IPS DF 6.9 (cell line): Measurements from ENCODE around the gene TBC1D13.
A peak's percentile ranks its signal among the peaks of the same experiment; 100 is the strongest.
"Not testable (repeated sequence)": the region's sequence is repeated elsewhere in the genome, so short reads cannot be mapped to it uniquely, and the experiment has no call there.

Experiments
- DNase-seq: peaks from one replicate; pipeline ENCODE4 v3.0.0-alpha.2; 2013; ENCODE audit warnings: low read depth, low spot score
- H3K27ac ChIP-seq: one replicate; pipeline ENCODE4 v1.5.1; 2013; ENCODE audit warnings: low read length, control low read depth
- H3K27me3 ChIP-seq: 2 replicates; pipeline ENCODE4 v1.6.1; 2013; ENCODE audit warnings: mild to moderate bottlenecking, low read length; ENCODE audit not compliant: control insufficient read depth, insufficient read depth
- H3K36me3 ChIP-seq: 2 replicates; pipeline ENCODE4 v1.6.1; 2013; ENCODE audit warnings: low read length; ENCODE audit not compliant: control insufficient read depth, insufficient read depth
- H3K4me1 ChIP-seq: 2 replicates; pipeline ENCODE4 v1.6.1; 2013; ENCODE audit warnings: low read length; ENCODE audit not compliant: control insufficient read depth, insufficient read depth
- H3K4me3 ChIP-seq: 2 replicates; pipeline ENCODE4 v1.5.1; 2013; ENCODE audit warnings: mild to moderate bottlenecking, low read length
- H3K9me3 ChIP-seq: 2 replicates; pipeline ENCODE4 v1.6.1; 2013; ENCODE audit warnings: low read length, inconsistent platforms; ENCODE audit not compliant: control insufficient read depth, insufficient read depth
- WGBS: extraction: QIAGEN DNeasy Blood & Tissue Kit; methylation state at CpG from one replicate; pipeline ENCODE4 v1.1.7; 2013; ENCODE audit warnings: mixed read lengths, missing lambda C conversion rate; ENCODE audit not compliant: insufficient read length, insufficient coverage; 5-methylcytosine and 5-hydroxymethylcytosine counted together

Gene TBC1D13

GRCh38 chr9:128829477-128830251 is 42.6 kb downstream of the TBC1D13 start, which contains the start of gene SPOUT1:
SPOUT1 (minus strand) TSS chr9:128829794; CDS start chr9:128829780, 14 bp downstream.
- peaks cover 25% of the 10 kb centered on the region for H3K36me3 ChIP-seq
- H3K9me3 ChIP-seq, result no peaks in the 10 kb centered on the region
- H3K4me3 ChIP-seq, result peak within 1 kb of the TSS; percentile 86
- no peaks in the 10 kb centered on the region for H3K27me3 ChIP-seq
- no peaks in the 10 kb centered on the region; the same call in 1 of the 2 replicates for H3K4me1 ChIP-seq
- DNase-seq, result peak; percentile 90
- WGBS, result no CpG with 5 or more reads among the region's 56 CpGs
- no peak within 1 kb of the TSS for H3K27ac ChIP-seq

- H3K4me1 ChIP-seq, result no peaks in the 10 kb centered on the region; the same call in 1 of the 2 replicates
- no peaks in the 10 kb centered on the region for H3K9me3 ChIP-seq
- no peak overlapping the region for H3K4me3 ChIP-seq
- no CpG with 5 or more reads among the region's 10 CpGs for WGBS
- H3K27ac ChIP-seq, result no peak overlapping the region
- no peaks in the 10 kb centered on the region for H3K27me3 ChIP-seq
- no peak for DNase-seq
- peaks cover 5% of the 10 kb centered on the region; the same call in 1 of the 2 replicates for H3K36me3 ChIP-seq
Measured at GRCh38 chr9:128833696-128834095, 46.6 kb downstream of the TBC1D13 start.

DNA sequence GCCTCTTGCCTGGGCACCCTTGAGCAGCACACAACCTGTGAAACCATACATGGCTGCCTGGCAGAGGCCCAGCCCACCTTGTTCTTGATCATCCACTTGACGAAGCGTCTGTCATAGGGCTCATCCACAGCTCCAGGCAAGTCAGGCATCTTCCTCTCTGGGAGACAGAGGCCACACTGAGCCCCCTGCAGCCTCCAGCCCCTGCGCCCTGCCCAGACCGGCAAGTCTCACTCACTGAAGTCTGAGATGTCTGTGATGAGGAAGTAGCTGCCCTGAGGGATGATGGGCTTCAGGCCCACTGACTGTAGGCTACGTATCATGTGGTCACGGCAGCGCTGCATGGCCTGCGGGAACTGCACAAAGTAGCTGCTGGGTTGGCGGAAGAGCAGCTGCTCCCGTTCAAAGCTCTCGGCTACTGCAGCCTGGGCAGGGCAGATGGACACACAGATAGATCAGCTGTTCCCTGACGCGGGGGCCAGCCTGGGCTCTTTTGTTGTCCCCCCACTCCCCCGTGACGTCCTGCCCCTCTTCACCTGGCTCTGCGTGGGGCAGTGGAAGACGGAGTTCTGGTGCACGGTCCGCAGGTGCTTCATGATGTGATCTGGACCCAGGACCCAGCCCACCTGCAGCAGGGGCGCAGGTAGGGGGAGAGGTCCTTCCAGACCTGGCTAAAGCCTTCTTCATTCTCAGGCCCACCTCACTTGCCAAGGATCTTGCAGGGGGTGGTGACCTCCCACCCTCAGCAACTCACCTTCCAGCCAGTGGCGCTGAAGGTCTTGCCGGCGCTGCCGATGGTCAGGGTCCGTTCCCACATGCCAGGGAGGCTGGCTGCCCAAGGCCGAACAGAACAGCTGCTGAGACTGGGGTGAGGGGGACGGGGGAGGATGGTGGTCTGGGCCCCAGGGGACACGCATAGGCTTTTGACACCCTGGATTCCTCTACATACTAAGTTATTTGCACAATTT is 48.5 kb downstream of the TBC1D13 start:
- Histone ChIP-seq H3K27ac (no peak overlapping the region), H3K4me1 (no peaks in the 10 kb centered on the region), H3K36me3 (peaks cover 5% of the 10 kb centered on the region; the same call in 1 of the 2 replicates), H3K4me3 (no peak overlapping the region), H3K27me3 (no peaks in the 10 kb centered on the region), H3K9me3 (no peaks in the 10 kb centered on the region)
- no CpG with 5 or more reads among the region's 28 CpGs for WGBS
- DNase-seq, result no peak

- Histone ChIP-seq H3K4me1 (no peaks in the 10 kb centered on the region), H3K36me3 (peaks cover 5% of the 10 kb centered on the region; the same call in 1 of the 2 replicates), H3K27ac (no peak overlapping the region), H3K27me3 (no peaks in the 10 kb centered on the region), H3K4me3 (no peak overlapping the region), H3K9me3 (no peaks in the 10 kb centered on the region)
- WGBS, result no CpG with 5 or more reads among the region's 14 CpGs
- DNase-seq, result no peak
Measured at GRCh38 chr9:128836509-128837145, 49.6 kb downstream of the TBC1D13 start.

DNA sequence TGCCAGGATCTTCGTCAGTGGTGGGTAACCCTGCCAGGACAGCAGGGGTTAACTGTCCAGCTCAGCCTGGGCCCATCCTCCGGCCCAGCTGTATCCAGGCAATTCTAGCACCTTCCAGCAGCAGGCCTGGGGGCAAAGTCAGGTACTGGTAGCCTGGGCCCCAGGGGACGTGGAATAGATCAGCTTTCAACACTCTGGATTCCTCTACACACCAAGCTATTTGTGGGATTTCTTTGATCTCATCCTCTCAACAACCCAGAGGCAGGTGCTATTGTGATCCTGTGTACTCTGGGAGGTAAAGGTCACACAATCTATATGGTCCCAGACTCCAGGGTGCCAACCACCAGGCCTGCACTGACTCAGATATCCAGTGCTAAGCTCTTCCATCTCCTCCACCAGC is 51.3 kb downstream of the TBC1D13 start:
- Histone ChIP-seq H3K9me3 (no peaks in the 10 kb centered on the region), H3K4me1 (no peaks in the 10 kb centered on the region), H3K27me3 (no peaks in the 10 kb centered on the region), H3K36me3 (peaks cover 3% of the 10 kb centered on the region; the same call in 1 of the 2 replicates), H3K4me3 (no peak overlapping the region), H3K27ac (no peak overlapping the region)
- no CpG with 5 or more reads among the region's 3 CpGs for WGBS
- DNase-seq, result no peak

DNA sequence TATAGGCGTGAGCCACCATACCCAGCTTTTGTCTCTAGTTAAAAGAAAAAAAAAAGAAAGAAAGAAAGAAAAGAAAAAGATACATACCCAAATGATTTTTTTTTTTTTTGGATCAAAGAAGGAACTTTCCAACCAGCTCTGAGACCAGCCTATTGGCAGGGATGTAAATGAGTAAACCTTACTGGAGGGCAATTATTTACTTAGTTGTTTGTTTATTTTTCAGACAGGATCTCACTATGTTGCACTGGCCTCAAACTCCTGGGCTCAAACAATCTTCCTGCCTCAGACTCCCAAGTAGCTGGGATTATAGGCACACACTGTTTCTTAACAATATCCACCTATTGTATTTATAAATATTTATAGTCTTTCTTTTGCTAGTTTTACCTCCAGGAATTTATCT is 53.5 kb downstream of the TBC1D13 start:
- Histone ChIP-seq H3K4me3 (no peak overlapping the region), H3K4me1 (no peaks in the 10 kb centered on the region), H3K27ac (no peak overlapping the region), H3K27me3 (no peaks in the 10 kb centered on the region), H3K9me3 (no peaks in the 10 kb centered on the region), H3K36me3 (no peaks in the 10 kb centered on the region; the same call in 1 of the 2 replicates)
- no peak for DNase-seq
- no CpG with 5 or more reads among the region's 1 CpG for WGBS

DNA sequence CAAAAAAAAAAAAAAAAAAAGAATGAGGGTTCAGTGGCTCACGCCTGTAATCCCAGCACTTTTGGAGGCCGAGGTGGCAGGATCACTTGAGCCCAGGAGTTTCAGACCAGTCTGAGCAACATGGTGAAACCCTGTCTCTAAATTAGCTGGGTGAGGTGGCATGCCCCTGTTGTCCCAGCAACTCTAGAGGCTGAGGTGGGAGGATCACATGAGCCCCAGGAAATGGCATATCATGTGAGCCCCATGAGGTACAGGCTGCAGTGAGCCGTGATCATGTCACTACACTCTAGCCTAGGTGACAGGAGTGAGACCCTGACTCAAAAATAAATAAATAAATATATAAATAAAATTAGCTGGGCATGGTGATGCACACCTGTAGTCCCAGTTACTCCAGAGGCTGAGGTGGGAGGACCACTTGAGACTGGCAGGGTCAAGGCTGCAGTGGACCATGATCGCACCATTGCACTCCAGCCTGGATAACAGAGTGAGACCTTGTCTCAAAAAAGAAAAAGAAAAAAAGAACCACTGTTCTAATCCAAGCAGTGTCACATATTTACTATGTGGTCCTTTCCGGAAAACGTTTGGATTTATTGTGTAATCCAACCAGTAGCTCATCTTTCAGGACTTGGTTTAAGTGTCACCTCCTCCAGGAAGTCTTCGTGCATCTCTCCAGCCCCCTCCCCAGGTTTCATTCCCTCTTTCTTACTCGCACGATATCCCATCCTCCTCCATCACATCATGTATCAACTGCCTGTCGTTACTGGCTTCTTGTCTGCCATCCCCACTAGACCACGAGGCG is 54.8 kb downstream of the TBC1D13 start:
- Histone ChIP-seq H3K9me3 (no peaks in the 10 kb centered on the region), H3K36me3 (no peaks in the 10 kb centered on the region), H3K4me3 (no peak overlapping the region), H3K27ac (no peak overlapping the region), H3K4me1 (no peaks in the 10 kb centered on the region), H3K27me3 (no peaks in the 10 kb centered on the region)
- 100% methylated on average over 3 of the region's 12 CpGs for WGBS
- no peak for DNase-seq

GRCh38 chr9:128843171-128843570 is 56.1 kb downstream of the TBC1D13 start:
- H3K36me3 ChIP-seq, H3K27me3 ChIP-seq, H3K27ac ChIP-seq, H3K4me1 ChIP-seq, H3K9me3 ChIP-seq, DNase-seq, H3K4me3 ChIP-seq: not testable (repeated sequence)
- WGBS, result no CpG with 5 or more reads among the region's 7 CpGs

DNA sequence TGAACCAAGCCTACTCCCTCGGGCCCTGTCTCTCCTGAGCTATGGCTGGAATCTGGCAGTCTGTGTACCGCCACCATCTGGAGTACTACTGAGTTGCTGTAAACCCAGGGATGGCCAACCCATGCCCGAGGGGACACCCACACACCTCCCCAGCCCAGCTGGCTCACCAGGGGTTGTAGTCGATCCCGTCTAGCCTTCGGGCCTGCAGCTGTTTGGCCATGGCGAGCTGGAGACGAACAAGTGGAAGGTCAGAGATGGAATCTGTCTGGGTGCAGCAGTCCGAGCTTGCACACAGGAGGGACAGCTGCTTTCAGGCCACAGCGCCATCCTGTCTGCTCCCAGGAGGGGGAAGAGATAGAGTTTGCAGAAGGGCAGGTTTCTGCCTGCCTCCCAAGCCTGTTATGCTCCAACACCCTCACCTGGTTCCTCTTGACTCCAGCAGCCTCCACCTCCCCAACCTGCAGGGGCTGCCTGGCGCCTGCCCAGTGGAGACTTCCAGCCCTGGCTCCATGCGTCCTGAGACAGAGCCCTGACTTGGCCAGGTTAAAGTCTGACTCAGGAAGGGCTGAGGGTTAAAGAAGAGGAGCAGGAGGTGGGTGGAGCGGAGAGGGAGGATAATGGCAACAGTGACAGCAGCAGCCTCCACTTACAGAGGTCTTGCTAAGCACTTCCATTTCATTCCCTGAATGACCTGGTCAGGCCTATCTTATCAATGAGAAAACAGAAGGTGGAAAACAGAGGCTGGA is 58.3 kb downstream of the TBC1D13 start:
- Histone ChIP-seq H3K27ac (no peak overlapping the region), H3K27me3 (no peaks in the 10 kb centered on the region), H3K9me3 (no peaks in the 10 kb centered on the region), H3K36me3 (no peaks in the 10 kb centered on the region), H3K4me1 (no peaks in the 10 kb centered on the region), H3K4me3 (no peak overlapping the region)
- no CpG with 5 or more reads among the region's 13 CpGs for WGBS
- no peak for DNase-seq
